GM12891 (cell line): ENCODE data around the gene ABCF2.

Source experiments
- DNase-seq: peaks from one replicate; pipeline ENCODE4 v3.0.0; 2011; ENCODE audit warnings: low spot score; ENCODE audit not compliant: insufficient read length
- FAIRE-seq: peaks from 2 replicates; lab custom pipeline; 2011; peaks lifted over from hg19 to GRCh38; lab: Jason Lieb, UNC
- PAX5 ChIP-seq: IDR thresholded peaks from 2 replicates; pipeline ENCODE4 v1.6.1; 2011; ENCODE audit warnings: low read length, moderate library complexity, mild to moderate bottlenecking; ENCODE audit not compliant: insufficient read depth, severe bottlenecking
- POLR2A ChIP-seq: IDR thresholded peaks from 2 replicates; pipeline ENCODE4 v1.6.1; 2011; ENCODE audit warnings: low read depth, low read length, control low read depth
- POLR2AphosphoS5 ChIP-seq: IDR thresholded peaks from 2 replicates; pipeline ENCODE4 v1.6.1; 2011; ENCODE audit warnings: low read depth, low read length, control low read depth
- POU2F2 ChIP-seq: IDR thresholded peaks from 2 replicates; pipeline ENCODE4 v1.6.1; 2011; ENCODE audit warnings: low read depth, mild to moderate bottlenecking, control low read depth, low read length, moderate library complexity
- SPI1 ChIP-seq: IDR thresholded peaks from 2 replicates; pipeline ENCODE4 v1.6.1; 2011; ENCODE audit warnings: low read depth, low read length, control low read depth
- TAF1 ChIP-seq: IDR thresholded peaks from 2 replicates; pipeline ENCODE4 v1.6.1; 2011; ENCODE audit warnings: low read depth, low read length, control low read depth

ABCF2 gene

DNA sequence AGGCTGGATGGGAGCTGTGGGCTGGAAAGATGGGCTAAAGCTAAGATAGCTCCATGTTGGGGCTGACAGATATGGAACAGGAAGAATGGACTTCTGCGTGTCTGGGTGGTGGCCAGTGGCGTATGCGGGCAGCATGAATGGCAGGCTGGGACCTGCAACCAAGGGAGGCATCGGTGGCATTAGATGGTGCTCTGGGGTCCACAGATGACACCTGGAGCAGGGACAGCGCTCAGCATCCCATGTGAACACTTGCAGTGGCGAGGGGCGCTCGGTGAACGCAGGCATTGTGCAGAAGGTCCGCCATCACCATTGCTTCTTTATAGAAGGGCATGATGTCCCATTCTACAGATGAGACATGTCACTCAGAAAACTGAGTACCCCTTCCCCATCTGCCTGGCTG, 42.5 kb upstream of the ABCF2 start:
- FAIRE-seq (no peak), DNase-seq (no peak)
- no peak for TF ChIP-seq POLR2AphosphoS5

DNA sequence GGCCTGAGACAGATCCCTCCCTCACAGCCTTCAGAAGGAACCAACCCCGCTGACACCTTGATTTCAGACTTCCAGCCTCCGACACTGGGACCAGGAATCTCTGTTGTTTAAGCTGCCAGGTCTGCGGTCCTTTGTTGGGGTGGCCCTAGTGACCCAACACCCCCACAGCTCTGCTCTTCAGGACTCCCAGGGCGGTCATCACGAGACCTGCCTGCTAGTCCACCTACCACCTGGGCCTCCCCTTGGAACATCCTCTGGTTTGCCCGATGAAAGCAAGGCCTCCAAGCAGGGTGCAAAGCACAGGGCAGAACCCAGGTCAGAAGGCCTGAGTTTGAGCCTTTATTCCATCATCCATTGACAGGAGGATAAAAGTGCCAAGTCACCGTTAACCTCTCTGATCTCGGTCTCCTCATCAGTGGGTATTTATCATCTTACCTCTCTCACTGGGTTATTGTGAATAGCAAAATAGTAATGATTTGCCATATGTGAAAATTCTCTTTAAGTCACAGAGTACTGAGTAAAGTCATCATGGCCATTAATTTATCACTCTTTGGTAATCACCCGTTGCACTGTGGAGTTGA, 38.4 kb upstream of the ABCF2 start:
- FAIRE-seq: no peak
- no peak for DNase-seq
- TF ChIP-seq SPI1 (no peak), POU2F2 (no peak), POLR2AphosphoS5 (no peak), TAF1 (no peak), POLR2A (no peak), PAX5 (no peak)

DNA sequence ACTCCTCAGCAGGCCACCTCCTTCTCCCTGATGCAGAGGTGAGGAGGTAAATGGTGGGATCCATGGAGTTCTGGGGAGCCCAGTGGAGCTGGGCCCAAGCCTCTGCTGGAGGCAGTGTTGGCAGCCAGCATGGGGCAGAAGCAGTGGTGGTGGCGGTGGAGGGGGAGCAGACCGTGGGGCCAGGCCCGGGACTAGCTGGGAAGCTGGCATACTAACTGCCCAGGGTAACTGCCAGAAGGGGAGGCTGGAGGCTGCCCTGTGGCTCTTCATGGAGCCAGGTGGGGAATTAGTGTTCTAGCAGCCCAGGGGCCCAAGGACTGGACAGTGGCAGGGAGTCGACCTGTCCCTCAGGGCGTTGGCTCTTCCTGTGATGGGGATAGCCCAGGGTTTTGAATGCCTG, 37.6 kb upstream of the ABCF2 start:
- no peak for DNase-seq
- TF ChIP-seq POLR2A: no peak
- TF ChIP-seq POLR2AphosphoS5: no peak
- TF ChIP-seq POU2F2: no peak
- no peak for TF ChIP-seq TAF1
- TF ChIP-seq PAX5: no peak
- TF ChIP-seq SPI1: no peak
- FAIRE-seq: no peak

DNA sequence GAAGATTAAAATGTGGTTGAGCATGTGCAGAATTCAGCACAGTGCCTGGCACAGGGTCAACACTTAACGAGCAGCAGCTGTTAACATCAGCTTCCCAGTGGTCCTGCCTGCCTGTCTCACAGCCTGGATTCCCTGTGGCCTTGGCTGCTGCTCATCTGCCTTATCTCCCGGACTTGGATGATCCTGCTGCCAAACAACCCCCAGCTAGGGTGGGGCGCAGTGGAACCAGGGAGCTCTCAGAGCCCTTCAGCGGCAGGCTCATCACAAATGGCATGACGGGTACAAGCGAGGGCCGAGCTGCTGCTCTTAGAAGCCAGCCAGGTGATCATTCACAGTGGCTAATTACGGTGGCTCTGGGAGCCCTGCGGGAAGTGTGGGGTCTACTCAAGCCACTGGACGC, 34.5 kb upstream of the ABCF2 start:
- TF ChIP-seq POLR2AphosphoS5: no peak
- TF ChIP-seq TAF1: no peak
- no peak for TF ChIP-seq PAX5
- TF ChIP-seq POLR2A: no peak
- TF ChIP-seq SPI1: no peak
- TF ChIP-seq POU2F2: no peak
- no peak for FAIRE-seq
- DNase-seq: no peak

DNA sequence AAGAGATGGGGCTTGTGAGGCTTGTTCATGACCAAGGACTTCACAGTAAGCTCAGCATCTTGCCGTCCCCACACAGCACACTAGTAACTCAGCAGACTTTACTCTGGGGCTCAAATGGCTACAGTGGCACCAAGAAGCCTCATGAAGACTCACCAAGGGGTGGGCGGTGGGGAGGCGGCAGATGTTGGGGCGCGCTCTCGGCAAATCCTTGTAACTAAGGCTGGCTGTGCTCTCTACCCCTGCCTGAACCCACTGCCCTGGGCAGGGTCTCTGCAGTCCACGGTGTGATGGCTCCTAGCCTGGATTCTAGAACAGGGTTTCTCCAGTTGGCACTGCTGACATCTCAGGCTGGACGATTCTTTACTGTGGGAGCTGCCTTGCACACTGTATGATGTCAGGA, 33.9 kb upstream of the ABCF2 start:
- DNase-seq: no peak
- no peak for TF ChIP-seq PAX5
- no peak for FAIRE-seq

DNA sequence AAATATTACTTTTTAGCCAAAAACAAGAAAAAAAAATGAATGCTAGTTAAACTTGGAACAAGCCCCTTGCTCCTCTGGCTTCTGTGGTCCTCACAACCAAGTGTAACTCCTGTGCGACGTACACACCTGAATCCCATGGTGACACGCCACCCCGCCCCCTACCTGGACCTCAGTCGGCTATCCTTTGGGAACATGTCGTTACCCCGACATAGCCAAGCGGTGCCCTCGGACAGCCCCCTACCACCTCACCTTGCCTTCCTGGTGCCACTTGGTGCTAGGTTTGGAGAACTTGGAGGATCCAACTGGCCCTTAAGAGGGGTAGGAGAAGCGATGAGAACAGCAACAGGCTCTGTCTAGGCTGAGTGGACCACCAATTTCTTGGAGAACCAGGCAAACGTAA, 33.5 kb upstream of the ABCF2 start:
- FAIRE-seq (no peak), DNase-seq (no peak)
- TF ChIP-seq POU2F2 (no peak), PAX5 (no peak), TAF1 (no peak), POLR2AphosphoS5 (no peak), SPI1 (no peak), POLR2A (no peak)

DNA sequence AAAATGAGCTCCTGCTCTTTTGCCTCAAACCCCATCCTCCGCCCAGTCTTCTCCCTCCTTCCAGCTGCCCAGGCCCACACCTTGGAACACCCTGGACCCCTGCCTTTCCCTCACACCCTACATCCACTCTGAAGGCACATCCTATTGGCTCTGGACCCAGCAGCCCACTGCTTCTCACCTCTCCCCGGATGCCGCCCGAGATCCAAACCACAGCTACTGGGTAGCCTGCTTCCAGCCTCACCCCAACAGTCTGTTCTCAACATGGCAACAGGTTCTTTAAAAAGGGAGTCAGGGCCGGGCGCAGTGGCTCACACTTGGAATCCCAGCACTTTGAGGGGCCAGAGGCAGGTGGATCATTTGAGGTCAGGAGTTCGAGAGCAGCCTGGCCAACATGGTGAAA, 31.0 kb upstream of the ABCF2 start:
- no peak for FAIRE-seq
- TF ChIP-seq POU2F2 (no peak), PAX5 (no peak), SPI1 (no peak), POLR2AphosphoS5 (no peak), POLR2A (no peak), TAF1 (no peak)
- no peak for DNase-seq

DNA sequence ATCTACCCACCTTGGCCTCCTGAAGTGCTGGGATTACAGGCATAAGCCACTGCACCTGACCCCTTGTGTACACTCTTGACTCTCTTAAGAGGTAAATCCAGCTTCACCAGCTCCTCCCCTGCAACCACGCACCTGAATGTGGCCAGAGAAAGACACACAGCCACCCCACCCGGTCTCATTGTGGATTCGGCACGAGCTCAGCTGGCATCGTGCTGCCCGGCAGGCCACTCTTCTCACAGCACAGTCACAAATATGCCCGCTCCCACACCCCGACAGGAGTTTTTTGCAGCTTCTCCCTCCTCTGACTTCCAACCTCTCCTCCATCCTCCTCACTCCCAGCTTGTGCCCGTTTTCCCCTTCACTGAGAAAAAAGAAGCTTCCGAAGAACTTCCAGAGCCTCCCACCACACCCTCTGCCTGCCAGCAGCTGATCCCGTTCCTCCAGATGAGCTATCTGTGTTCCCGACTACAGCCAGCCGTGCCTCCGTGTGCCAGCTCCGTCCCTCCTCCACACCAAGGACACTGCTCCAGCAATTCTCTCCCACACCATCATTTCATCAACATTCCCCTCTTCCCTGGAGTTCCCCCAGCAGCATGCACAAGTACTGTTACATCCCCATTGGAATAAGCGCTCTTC, 29.5 kb upstream of the ABCF2 start:
- FAIRE-seq (no peak), DNase-seq (no peak)
- TF ChIP-seq TAF1 (no peak), SPI1 (no peak), POLR2AphosphoS5 (no peak), POU2F2 (no peak), POLR2A (no peak), PAX5 (no peak)

DNA sequence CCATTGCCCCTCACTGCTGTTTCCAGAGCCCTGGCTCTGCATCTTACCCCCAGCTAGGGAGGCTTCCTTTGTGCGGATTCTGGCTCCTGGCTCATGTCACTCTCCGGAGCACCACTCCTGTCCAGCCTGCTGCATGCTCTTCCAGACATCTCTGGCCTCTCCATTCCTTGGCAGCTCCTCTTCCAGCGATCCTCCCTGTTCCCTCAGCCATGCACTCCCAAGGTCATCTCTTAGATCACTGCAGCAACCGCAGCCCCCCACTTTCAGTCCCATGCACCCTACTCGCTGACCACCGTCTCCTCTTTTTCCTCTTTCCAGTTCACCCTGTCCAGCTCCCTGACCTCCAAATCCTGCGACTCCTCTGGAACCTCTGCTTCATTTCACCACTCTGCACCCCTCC, 28.4 kb upstream of the ABCF2 start:
- no peak for TF ChIP-seq SPI1
- TF ChIP-seq PAX5: no peak
- TF ChIP-seq POLR2AphosphoS5: no peak
- no peak for TF ChIP-seq TAF1
- TF ChIP-seq POLR2A: no peak
- TF ChIP-seq POU2F2: no peak
- FAIRE-seq: no peak
- DNase-seq: no peak

DNA sequence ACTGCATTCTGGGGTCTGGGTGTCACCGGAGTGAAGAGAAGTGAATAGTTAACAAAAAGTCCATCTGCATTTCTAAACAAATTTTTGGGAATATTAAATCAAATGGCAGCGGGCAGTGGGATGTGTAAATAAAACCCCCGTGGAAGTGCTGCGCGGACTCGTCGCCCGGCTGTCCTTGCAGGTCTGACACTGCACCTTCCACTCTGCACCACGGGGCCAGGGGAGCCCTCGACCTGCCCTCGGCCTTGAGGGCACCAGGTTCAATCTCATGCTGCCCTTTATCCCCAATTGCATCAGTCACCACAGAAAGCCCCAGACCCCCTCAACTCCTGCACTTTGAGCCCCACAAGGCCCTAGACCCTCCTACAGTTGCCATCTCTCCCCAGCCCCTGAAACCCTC, 27.8 kb upstream of the ABCF2 start:
- no peak for FAIRE-seq
- DNase-seq: no peak
- TF ChIP-seq PAX5 (no peak), POLR2A (no peak), TAF1 (no peak), POLR2AphosphoS5 (no peak), POU2F2 (no peak), SPI1 (no peak)

DNA sequence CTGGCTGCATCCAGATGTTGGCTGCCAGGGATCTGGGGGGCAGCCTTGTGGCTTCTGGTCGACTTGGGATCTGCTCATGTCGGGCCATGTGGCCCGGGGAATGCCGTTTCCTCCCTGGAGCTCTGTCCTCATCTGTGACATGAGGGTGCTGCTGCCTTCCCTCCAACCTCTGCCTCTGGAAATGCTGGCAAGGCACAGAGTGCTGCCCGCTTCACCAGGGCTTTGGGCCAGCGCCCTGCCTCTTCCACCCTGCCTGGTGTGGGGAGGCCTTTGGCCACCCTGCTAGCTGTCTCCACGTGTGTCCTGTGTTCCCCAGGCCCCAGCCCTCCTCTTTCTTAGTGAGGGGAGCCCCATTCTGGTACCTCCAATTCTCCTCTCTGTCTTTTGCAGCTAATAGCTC, 27.3 kb upstream of the ABCF2 start:
- FAIRE-seq: no peak
- no peak for DNase-seq
- no peak for TF ChIP-seq SPI1
- no peak for TF ChIP-seq POLR2A
- no peak for TF ChIP-seq POU2F2
- no peak for TF ChIP-seq PAX5
- TF ChIP-seq TAF1: no peak
- TF ChIP-seq POLR2AphosphoS5: no peak
